Measurements from ENCODE around the gene BCKDHA.

The BCKDHA gene

DNA sequence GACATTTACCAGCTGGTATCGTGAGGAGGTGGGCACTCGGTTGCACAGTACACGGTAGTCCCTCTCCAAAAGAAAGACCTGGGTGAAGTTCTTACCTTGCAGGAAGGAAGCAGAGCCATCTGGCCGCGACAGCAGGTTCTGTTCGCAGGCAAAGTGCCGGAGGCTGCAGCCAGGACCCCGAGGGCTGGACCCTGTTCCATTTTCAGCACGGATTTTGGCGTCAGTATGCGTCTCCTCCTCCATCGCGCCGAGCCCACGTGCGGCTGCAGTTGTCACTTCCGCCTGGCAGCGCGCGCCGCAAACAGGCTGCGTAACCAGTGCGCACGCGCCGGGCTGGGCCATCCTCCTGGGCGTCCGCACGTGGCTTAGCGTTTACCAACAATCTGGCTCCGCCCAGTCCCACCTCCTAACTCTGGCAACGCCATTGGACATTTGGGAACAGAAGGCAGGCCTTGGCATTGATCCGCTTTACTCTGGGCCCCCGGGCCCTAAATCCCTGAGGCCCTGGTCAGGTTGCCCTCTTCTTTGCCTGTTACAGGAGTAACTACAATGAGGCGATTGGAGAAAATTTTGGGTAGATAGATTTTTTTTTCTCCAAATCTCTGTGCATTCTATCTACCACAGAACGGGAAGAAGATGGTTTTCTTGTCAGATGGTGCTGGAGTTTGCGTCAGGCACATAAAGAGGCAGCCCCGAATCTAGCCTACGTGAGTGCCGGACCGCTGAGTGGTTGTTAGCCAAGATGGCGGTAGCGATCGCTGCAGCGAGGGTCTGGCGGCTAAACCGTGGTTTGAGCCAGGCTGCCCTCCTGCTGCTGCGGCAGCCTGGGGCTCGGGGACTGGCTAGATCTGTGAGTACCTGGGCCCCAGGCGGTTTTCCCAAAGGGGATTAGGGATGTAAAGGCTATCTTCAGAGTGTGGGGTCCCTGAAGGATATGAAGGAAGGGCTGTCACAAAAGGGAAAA, at the start of gene BCKDHA, which contains the start of gene EXOSC5:
BCKDHA (plus strand) TSS at position 733 of the 964 bp plus-strand sequence; CDS start at position 743, 10 bp downstream.
EXOSC5 (minus strand) TSS at position 274 of the 964 bp plus-strand sequence; CDS start at position 243, 31 bp downstream.
- peak; percentile 99 for DNase-seq

DNA sequence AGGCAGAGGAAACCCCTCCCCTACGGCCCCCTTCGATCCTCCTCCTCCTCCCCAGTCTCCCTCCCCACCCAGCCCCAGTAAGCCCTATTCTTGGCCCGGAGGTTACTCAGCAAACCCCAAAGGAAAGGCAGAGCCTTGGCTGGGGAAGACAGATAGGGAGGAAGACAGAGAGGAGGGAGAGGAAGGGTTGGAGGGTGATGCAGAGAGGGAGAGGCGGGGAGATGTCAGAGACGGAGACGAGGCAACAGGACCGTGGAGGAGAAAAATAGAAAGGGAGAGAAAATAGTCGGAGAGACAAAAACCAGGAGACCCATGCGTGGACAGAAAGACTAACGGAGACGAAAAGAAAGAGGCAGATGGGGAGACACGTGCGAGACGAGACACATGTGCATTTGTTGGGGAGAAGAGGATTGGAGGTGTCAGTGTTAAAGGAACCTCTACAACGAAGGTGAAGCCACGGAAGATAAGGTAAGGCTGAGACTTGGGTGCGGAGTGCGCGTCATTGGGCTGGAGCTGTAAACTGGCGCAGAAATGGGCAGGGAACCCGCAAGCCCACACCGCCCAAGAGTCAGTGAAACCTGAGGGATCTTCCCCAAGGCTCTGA, 46.8 kb upstream of the BCKDHA start:
- DNase-seq: no peak

DNA sequence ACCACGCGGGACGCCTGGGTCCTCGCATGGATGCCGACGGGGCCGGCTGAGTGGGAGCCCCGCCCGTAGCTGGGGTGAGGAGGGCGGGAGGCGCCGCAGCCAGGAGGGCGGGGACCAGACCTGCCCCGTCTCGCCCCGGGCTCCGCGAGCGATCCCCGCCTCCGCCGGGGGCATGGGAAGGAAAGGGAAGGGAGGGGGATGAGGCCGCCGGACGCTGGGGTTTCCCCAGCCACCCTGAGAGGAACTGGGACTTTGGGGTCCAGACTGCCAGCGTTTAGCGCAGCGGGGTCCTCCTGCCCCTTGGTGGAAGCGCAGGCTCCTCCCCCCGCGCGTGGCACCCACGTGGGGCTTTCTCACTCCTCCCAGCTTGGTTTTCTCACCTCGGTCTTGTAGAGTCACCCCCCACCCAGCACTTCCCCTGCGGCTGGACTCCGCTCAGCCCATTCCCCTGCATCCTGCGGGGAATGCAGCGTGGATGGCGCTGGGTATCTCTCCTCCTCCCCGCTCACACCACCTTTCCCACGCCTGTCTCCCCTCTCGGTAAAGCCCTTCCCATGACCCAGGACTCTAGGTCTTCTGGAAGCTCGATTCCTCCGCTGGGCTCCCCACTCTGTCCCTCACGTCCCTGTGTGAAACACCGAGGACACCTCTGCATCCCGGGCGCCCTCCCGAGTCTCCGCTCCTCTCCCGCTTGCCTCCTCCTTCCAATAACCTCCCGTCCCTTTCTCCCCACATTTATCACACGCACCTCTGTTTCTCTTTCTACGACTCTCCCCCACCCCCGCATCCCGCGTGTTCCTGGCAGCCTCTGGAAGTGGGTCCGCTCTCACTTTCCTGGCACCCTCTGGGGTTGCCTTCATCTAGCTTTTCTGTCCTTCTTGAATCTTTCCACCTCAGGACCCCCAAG, 46.0 kb upstream of the BCKDHA start:
- peak; percentile 86 for DNase-seq

DNA sequence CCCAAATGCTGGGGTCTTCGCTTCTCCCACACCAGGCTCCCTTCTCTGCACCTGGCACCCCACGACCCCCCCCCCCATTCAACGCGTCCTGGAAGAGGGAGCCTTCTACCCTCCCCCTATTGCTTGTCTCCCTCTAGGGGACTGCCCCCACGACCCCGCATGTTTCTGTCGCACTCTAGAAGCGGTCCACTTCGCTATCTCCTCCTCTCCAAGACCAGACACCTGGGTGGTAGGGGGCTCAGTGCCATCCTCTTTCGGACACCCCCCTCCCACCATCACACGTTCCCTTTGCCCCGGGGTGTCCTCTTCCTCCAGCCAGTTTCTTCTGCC, 45.4 kb upstream of the BCKDHA start:
- DNase-seq: no peak

DNA sequence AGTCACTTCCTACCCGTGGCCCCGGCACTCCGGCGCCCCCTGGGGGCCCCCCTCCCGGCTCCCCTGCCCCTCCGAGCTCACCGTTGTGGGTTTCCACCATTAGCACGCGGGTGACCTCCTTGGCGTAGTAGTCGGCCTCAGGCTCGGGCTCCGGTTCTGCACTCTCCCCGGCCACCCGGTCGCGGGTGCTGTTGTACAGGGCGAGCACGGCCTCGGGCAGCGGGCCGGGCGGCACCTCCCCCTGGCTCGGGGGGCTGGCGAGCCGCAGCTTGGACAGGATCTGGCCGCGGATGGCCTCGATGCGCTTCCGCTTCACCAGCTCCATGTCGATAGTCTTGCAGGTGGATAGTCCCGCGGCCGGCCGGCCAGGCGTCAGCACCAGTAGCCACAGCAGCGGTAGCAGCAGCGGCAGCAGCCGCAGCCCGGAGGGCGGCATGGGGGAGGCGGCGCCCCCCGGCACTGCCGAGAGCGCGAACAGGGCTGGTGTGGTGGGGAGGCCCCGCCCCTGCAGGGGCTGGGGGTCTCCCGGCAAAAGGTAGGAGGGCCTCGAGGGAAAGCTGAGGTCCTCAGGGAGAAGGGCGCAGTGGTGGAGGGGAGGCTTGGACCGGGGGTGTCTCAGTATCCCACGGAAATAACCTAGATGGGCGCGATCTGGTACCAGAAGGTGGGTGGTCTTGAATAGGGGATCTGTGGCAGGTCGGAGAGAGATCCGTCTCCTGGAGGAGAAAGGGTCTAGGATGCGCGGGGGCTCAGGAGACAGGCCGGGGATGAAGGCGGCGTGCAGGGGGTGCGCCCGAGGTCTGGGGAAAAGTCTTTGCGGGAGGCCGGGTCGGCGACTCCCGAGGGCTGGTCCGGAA, 44.8 kb upstream of the BCKDHA start:
- DNase-seq: peak; percentile 84

DNA sequence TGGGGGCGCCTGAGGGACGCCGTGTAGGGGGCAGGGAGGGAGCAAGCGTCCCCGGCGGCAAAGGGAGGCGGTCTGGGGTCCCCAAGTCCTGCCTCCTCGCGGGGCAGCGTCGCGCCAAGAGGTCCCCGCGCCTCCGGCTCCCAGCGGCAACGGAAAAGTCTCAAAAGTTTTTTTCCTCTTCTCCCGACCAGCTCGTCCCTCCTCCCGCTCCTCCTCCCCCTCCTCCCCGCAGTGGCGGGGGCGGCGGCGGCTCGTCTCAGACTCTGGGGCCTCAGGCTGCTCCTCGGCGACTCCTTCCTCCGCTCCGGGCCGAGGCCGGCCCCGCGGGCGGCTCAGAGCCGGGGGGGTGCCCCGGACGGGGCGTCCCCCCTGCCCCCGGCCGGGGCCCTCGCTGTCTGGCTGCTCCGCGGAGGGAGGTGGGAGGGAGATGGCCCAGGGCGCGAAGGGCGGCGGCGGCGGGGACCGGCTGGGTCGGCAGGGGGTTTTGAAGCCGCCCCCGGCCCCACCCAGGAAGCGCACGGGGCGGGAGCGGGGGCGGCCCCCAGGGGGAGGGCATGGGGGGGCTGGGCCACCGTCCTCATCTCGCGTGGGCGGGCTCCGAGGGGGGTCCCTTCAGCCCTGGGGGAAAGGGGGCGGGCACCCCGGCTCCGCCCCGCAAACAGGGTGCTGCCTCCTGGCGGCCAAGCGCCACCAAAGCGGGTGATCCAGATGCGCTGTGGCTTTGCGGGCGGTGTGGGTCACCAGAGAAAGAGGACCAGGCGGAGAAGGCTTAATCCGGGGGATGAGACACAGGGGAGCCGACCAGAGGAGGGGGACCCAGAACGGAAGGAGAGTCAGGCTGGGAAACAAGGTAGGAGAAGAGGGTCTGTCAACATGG, 43.9 kb upstream of the BCKDHA start, which contains the start of gene TGFB1:
TGFB1 (minus strand) TSS at position 457 of the 877 bp plus-strand sequence. CDS start 878 bp downstream, outside the sequence.
- DNase-seq: peak; percentile 91

DNA sequence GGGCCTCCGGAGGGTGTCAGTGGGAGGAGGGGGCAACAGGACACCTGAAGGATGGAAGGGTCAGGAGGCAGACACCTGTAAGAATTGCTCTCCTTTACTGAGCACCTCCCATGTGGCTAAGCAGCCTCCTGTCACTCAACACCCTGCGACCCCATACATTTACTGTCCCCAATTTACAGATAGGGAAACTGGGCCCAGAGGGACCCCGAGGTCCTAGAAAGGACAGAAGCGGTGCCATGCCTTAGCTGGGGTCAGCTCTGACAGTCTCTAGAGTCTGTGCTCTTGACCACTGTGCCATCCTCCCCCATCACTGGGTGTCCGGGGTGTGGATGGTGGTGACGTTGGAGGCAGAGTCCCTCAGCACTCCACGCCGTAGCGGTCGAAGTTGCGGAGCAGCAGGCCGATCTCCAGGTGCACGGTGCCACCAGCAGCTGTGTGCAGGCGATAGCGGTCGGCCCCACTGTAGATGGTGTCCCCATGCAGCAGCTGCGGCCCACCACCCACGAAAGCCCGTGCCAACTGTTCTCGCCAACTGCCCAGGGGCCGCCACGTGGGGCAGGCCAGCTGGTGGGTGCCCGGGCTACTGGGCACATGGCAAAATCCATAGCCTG, 43.2 kb upstream of the BCKDHA start:
- DNase-seq: no peak

DNA sequence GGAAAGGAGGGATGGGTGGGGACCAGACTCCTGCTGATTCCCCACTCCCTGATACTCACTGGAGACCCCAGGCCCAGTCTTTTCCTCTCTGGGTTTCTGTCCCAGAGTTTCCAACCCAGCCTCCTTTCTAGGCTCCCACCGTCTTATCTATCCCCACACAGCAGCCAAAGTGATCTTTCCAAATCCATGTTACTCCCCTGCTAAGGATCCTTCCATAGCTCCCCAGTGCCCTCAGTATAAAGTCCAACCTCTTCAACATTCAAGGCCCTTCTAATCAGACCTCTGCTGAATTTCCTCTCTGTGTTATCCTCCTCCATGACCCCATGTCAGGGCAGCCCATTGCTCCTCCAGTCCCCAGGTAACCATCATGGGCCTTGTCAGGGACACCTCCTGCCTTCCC, 42.6 kb upstream of the BCKDHA start:
- DNase-seq: no peak

DNA sequence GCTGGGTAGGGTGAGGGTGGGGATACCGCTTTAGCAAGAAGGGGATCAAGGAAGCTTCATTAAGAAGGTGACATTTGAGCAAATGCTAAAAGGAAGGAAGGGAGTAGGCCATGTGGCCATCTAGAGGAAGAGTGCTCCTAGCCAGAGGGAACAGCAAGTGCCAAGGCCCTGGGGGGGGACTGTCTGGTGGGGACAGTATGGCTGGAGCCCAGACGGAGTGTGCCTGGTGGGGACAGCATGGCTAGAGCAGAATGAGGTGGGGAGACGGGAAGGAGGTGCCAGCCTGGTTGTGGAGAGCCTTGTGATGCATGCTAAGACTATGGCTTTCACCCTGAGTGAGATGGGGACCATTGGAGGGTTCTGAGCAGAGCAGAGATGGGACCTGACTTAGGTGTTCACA, 41.8 kb upstream of the BCKDHA start:
- no peak for DNase-seq

DNA sequence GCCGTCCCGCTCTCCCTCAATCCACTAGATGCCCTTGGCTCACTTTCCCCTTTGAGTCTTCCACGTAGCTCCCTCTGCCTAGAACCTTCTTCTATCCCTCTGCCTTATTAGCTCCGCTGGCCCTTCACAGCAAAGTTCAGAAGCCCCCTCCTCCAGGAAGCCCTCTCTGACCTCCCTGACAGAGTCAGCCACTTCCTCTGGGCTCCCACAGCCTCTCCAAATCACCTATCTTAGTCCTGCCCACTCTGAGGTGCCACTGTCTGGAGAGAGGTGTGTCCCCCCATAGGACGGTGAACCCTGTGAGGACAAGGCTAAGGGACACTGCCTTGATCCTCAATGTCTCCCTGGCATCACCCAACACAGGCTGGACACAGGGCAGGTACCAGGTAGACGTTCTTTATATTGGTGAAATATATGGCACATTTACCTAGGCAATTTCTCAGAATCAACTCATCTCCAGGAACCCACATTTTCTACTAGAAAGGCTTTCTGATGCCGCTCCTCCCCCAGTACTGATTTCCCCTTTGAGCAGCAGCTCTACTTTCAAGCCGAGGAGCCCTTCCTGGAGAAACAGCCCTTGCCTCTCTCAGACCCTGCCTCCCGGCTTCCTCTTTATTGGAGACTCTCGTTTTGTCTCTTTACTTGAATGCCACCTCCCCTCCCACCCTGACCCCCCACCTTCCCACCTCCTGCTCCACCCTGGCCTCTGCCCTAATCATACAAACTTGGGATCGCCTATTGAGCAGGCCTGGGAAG, 40.5 kb upstream of the BCKDHA start:
- DNase-seq: peak; percentile 43

DNA sequence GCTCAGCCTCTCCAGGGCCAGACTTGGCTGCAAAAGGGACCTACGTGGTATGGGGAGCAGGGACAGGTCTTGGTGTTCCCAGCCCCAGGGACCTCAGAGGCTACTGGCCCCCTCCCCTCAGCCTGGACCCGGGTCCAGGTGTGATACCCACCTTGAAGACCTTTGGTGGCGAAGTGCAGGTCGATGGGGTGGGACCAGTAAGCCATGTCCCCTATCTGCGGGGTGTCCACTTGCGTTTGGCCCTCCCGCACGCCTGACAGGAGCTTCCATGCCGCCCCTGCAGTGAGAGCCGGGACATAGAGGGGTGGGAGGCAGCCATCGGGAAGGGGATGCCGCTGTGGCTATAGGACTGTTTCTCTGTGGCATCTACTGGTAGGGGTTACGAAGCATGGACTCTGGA, 39.9 kb upstream of the BCKDHA start:
- no peak for DNase-seq

DNA sequence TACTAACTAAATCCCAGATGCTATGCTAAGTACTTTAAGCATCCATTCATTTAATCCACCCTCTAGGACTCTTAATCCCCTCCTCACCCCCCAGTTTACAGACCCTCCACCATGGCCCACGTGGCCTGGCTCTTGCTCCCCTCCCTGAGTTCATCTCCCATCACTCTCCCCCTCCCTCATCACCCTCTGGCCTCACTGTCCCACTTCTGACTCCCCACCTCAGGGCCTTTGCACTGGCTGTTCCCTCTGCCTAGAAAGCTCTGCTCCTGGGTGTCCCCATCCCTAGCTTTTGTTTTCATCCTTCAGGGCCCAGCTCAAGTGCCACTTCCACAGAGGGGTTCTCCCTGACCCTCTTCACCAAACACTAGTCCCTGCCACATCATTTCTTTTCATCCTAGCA, 37.9 kb upstream of the BCKDHA start:
- DNase-seq: no peak

DNA sequence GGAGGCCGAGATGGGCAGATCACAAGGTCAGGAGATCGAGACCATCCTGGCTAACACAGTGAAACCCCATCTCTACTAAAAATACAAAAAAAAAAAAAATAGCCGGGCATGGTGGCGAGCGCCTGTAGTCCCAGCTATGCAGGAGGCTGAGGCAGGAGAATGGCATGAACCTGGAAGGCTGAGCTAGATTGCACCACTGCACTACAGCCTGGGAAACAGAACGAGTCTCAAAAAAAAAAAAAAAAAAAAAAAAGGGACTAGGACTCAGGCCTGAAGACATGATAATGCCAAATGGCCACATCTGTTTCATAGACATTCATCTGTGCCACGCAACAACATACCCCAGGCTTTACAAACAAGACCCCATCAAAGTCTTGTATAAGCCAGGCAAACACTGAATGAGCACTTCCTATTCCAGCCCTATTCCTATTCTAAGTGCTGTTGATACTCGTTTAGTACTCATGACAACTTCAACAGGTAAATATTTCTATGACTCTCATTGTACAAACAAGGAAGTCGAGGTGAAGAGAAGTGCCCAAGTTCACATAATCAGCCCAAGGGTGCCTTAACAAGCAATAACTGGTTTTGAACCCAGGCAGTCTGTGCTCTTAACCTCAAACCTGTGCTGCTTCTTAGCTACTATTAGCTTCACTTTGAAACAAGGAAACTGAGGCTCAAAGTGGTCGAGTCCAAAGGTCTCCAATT, 35.3 kb upstream of the BCKDHA start:
- no peak for DNase-seq

DNA sequence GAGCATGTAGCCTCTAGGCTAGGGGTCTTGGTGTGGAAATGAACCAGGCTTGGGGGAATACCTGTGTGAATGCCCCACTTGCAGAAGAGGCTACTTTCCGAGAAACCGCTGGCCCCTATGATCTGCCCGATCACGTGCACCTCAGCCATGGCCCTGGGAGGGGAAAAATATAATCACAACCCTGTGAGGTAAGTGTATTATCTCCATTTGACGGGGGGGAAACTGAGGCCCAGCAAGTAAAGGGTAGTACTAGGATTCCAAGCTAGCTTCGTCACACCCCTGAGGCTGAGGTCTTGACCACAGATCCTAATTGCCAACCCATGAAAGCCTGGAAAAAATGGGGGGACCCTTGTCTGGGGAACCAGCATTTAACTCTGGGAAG, 34.3 kb upstream of the BCKDHA start:
- no peak for DNase-seq

DNA sequence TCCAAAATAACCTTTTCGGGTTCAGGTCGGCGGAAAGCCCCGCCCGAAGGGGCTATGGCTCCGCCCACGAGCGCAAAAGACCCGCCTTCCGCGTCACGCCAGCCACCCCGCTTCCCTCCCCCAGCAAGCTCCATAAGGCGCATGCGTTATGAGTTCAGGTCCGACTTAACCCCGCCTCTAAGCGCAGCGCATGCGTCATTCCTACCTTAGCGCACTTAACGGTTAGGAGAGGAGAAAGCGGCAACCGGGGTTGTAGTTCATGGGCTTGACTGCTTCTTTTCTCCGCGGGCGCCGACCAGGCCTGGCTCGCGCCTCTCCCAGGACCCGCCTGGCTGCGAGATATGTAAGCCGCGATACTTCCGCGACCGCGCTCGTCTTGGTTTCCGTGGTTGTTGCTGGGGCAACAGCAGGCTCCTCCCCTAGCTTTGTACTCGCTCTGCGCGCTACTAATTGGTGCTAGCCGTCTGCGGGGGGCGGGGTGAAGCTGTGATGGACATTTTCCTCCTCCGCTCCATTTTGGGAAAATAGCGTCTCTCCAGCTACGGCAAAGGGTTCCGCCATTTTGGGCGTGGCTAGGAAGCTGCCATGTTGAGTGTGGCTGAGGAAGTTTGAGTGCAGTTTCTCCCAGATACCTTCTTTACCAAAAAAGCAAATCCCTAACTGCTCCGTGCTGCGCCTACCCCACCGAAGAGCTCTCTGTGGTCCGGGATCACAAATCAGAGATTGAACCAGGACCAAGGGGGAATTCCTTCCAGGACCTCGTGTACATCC, 33.7 kb upstream of the BCKDHA start, which contains the start of gene B9D2:
B9D2 (minus strand) TSS at position 397 of the 771 bp plus-strand sequence. CDS start 630 bp downstream, outside the sequence.
- peak; percentile 98 for DNase-seq

DNA sequence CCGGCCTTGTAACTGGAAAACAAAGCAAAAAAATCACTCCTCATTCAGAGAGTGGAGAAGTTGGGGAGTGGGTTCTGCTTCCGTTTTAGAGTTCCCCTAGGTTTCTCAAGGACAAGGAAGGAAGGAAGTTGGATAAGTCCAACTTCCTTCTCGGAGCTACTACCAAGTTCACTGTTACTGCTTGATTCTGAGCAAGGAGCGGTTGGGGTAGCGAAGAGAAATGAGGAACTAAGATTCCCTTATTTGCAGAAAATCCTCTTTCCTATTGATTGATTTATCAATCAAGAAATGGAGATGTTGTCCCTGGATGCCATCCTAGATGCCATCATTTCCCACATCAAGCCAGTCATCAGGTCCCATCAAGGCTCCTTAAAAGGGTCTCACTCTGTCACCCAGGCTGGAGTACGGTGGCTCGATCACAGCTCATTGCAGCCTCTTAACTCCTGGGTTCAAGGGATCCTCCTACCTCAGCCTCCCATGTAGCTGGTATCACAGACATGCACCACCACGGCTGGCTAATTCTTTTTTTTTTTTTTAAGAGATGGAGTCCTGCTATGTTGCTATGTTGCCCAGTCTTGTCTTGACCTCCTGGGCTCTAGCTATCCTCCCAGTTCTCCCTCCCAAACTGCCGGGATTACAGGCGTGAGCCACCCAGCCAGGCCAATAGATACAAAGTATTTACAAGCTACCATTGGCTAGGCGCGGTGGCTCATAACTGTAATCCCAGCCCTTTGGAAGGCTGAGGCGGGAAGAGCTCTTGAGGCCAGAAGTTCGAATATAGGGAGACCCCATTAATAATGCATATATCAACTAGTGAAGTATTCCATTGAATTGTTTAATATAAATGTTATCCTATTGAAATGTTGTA, 32.9 kb upstream of the BCKDHA start:
- DNase-seq: no peak

DNA sequence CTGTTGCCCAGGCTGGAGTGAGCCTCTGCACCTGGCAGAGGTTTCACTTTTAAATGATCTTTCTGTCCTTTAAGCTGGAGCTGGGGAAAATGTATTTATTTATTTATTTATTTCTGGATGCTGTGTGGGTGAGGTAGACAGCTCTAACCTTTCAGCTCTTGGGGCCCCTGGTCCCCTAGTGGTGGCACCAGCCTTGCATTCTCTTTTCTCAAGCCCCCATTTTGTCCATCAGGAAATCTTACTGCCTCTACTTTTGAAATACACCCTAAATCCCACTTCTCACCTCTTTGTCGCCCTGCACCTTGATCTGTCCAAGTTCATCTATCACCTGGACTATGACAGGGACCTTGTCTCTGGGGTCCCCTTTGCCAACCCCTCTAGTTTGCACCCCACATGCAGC, 31.5 kb upstream of the BCKDHA start:
- DNase-seq: peak; percentile 48

Data from activated CD4-positive, alpha-beta T cell treated with anti-CD3 and anti-CD28 coated beads for 48 hours (primary cell).